ENCODE results near the gene MRPS34. TPM values are rescaled to one million over a fixed set of nuclear protein-coding genes. Genes with fewer than 3 reads are reported as not detected.

The MRPS34 gene
- total and polyA plus RNA-seq, 2 experiments from 2014 or later, result 116 to 155 TPM

DNA sequence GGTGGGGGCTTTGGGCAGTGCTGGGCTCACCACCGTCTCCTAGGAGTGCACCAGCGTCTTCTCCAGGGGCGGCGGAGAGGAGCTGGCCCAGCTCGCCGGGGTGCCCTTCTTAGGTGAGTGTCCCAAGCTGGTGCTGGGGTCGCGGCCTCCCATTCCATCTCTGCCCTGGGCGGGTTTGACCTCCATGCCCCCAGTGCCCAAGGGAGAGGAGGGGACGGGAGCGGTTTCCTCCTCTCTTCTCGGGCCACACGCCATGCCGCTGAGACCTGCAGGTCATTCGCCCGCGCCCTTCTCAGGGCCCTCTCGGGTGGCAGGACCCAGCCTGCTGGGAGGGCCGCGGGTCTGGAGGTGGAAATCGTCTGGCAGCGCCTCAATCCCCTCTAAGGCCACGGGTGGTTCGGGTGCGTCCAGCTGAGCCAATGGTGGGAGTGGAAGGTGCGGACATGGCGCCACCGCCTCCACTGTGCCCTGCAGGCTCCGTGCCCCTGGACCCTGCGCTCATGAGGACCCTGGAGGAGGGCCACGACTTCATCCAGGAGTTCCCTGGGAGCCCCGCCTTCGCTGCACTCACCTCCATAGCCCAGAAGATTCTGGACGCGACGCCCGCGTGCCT lies 15.3 kb upstream of the MRPS34 start:
- H3K4me2 ChIP-seq, result no peak overlapping the region

GRCh38 chr16:1787322-1788094 lies 14.6 kb upstream of the MRPS34 start:
- 95% methylated on average over 43 of the region's 44 CpGs for WGBS (ENCODE audit: low lambda C conversion rate, missing lambda C conversion rate)
- no peaks in the 10 kb centered on the region for H3K27me3 ChIP-seq
- no peak overlapping the region for H3K27ac ChIP-seq
- no peaks in the 10 kb centered on the region for H3K9me2 ChIP-seq (replicated peaks; ENCODE audit: insufficient read depth)
- no peak for DNase-seq (ENCODE audit: low spot score)
- H3K4me1 ChIP-seq (ENCODE audit: insufficient read depth), result peaks cover 3% of the 10 kb centered on the region
- H3K4me2 ChIP-seq, result no peak overlapping the region
- TF ChIP-seq EZH2 (IDR thresholded peaks at IDR 0.05; ENCODE audit: borderline replicate concordance), result no peak
- TF ChIP-seq CTCF (IDR thresholded peaks at IDR 0.05; ENCODE audit: poor library complexity), result no peak
- TF ChIP-seq EZH2phosphoT487 (IDR thresholded peaks at IDR 0.05; ENCODE audit: low read depth, severe bottlenecking, unreplicated experiment), result no peak
- H2AFZ ChIP-seq, result no peak overlapping the region
- peaks cover 5% of the 10 kb centered on the region for H4K20me1 ChIP-seq (ENCODE audit: insufficient read depth, poor library complexity, severe bottlenecking)
- no peaks in the 10 kb centered on the region for H3K9me3 ChIP-seq (ENCODE audit: low read depth)
- no peak overlapping the region for H3K4me3 ChIP-seq
- H3K79me2 ChIP-seq, result peaks cover 36% of the 10 kb centered on the region
- no peaks in the 10 kb centered on the region for H3K36me3 ChIP-seq (replicated peaks; ENCODE audit: insufficient read depth, low read depth)

More for the DNA sequence above, 15.3 kb upstream of the MRPS34 start:
- H3K4me1 ChIP-seq (ENCODE audit: insufficient read depth), result peaks cover 3% of the 10 kb centered on the region
- H3K9me2 ChIP-seq (replicated peaks; ENCODE audit: insufficient read depth), result no peaks in the 10 kb centered on the region
- H2AFZ ChIP-seq, result no peak overlapping the region
- H3K4me3 ChIP-seq, result no peak overlapping the region
- 96% methylated on average over 30 of the region's 38 CpGs for WGBS (ENCODE audit: low lambda C conversion rate, missing lambda C conversion rate)
- H3K27me3 ChIP-seq, result no peaks in the 10 kb centered on the region
- H3K36me3 ChIP-seq (replicated peaks; ENCODE audit: insufficient read depth, low read depth), result no peaks in the 10 kb centered on the region
- TF ChIP-seq CTCF (IDR thresholded peaks at IDR 0.05; ENCODE audit: poor library complexity), result no peak
- no peak for DNase-seq (ENCODE audit: low spot score)
- no peaks in the 10 kb centered on the region for H3K9me3 ChIP-seq (ENCODE audit: low read depth)
- H4K20me1 ChIP-seq (ENCODE audit: insufficient read depth, poor library complexity, severe bottlenecking), result peaks cover 5% of the 10 kb centered on the region
- H3K27ac ChIP-seq, result no peak overlapping the region
- peaks cover 36% of the 10 kb centered on the region for H3K79me2 ChIP-seq

DNA sequence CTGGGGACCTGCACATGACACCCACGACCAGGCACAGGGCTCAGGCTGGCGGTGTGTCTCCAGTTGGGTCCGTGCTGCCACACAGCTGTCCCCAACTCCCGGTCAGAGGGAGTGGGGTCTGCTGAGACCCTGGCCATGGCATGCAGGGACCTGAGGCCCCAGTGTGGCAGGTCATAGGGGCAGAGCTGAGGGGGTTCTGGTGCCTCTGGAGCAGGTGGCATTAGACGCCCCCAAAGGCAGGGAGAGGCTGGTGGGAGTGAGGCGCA lies 14.1 kb upstream of the MRPS34 start:
- Histone ChIP-seq H3K79me2 (peaks cover 36% of the 10 kb centered on the region), H3K27ac (no peak overlapping the region), H3K9me3 (ENCODE audit: low read depth) (no peaks in the 10 kb centered on the region), H3K4me3 (no peak overlapping the region), H2AFZ (no peak overlapping the region), H3K4me2 (no peak overlapping the region), H3K4me1 (ENCODE audit: insufficient read depth) (peaks cover 3% of the 10 kb centered on the region), H3K9me2 (replicated peaks; ENCODE audit: insufficient read depth) (no peaks in the 10 kb centered on the region), H3K27me3 (no peaks in the 10 kb centered on the region), H4K20me1 (ENCODE audit: insufficient read depth, poor library complexity, severe bottlenecking) (peaks cover 5% of the 10 kb centered on the region), H3K36me3 (replicated peaks; ENCODE audit: insufficient read depth, low read depth) (no peaks in the 10 kb centered on the region)
- DNase-seq (ENCODE audit: low spot score), result no peak
- 89% methylated on average over 6 of the region's 6 CpGs for WGBS (ENCODE audit: low lambda C conversion rate, missing lambda C conversion rate)
- TF ChIP-seq EZH2 (IDR thresholded peaks at IDR 0.05; ENCODE audit: borderline replicate concordance) (no peak), CTCF (IDR thresholded peaks at IDR 0.05; ENCODE audit: poor library complexity) (no peak), EZH2phosphoT487 (IDR thresholded peaks at IDR 0.05; ENCODE audit: low read depth, severe bottlenecking, unreplicated experiment) (no peak)

All from hepatocyte (in vitro differentiated cells).